IMR-90 (cell line): ENCODE data around the gene SLC6A6. TPM values are rescaled to one million over a fixed set of nuclear protein-coding genes. Genes with fewer than 3 reads are reported as not detected.
A peak's percentile ranks its signal among the peaks of the same experiment; 100 is the strongest.

Source experiments
- ATAC-seq: fragments of 200-7000 bp; cut with Tn5 transposase; 2 replicates; pipeline ENCODE4 v1.9.1; 2020; ENCODE audit warnings: low read depth, mild to moderate bottlenecking, moderate library complexity
- BruUV-seq: library from RNA; stranded (reverse); fragments of 400-500 nt; replicated peaks from 2 replicates; lab custom pipeline; 2021; lab: Mats Ljungman, UMichigan
- CTCF ChIA-PET: fragments of 300-600 bp; formaldehyde crosslinking; extraction: SDS; loops from one replicate; lab custom pipeline; 2021; ENCODE audit warnings: antibody characterized with exemption; lab: Yijun Ruan, JAX
- POLR2A ChIA-PET: fragments of 300-600 bp; sonication (Branson Sonifier 250); formaldehyde crosslinking; loops from one replicate; lab custom pipeline; 2022; ENCODE audit warnings: antibody characterized with exemption; ENCODE audit not compliant: unreplicated experiment; lab: Charles Lee
- DNase-seq: peaks from one replicate; pipeline ENCODE4 v3.0.0; 2013
- H2AFZ ChIP-seq: replicated peaks from 2 replicates; pipeline ENCODE3; 2013; ENCODE audit warnings: low read length, mild to moderate bottlenecking; ENCODE audit not compliant: poor library complexity
- H2AK5ac ChIP-seq: 2 replicates; pipeline ENCODE4 v1.6.1; 2013; ENCODE audit warnings: low read depth, low read length, inconsistent platforms
- H2AK9ac ChIP-seq: replicated peaks from 2 replicates; pipeline ENCODE3; 2013; ENCODE audit warnings: mild to moderate bottlenecking, low read depth, low read length, moderate library complexity; ENCODE audit not compliant: poor library complexity
- H2BK120ac ChIP-seq: 2 replicates; pipeline ENCODE4 v1.6.1; 2013; ENCODE audit warnings: low read depth, low read length, inconsistent platforms
- H2BK15ac ChIP-seq: 3 replicates; pipeline ENCODE4 v1.6.1; 2013; ENCODE audit warnings: low read depth, low read length, inconsistent platforms
- H2BK20ac ChIP-seq: 2 replicates; pipeline ENCODE4 v1.6.1; 2013; ENCODE audit warnings: low read depth, mild to moderate bottlenecking, inconsistent platforms, low read length, moderate library complexity
- H2BK5ac ChIP-seq: 2 replicates; pipeline ENCODE4 v1.6.1; 2013; ENCODE audit warnings: mild to moderate bottlenecking, low read depth, low read length, inconsistent platforms; ENCODE audit not compliant: poor library complexity, severe bottlenecking
- H3K14ac ChIP-seq: replicated peaks from 2 replicates; pipeline ENCODE4 v1.6.1; 2013; ENCODE audit warnings: low read depth, low read length, inconsistent platforms
- H3K18ac ChIP-seq: 2 replicates; pipeline ENCODE4 v1.6.1; 2013; ENCODE audit warnings: low read depth, low read length, control low read depth
- H3K23ac ChIP-seq: 2 replicates; pipeline ENCODE4 v1.6.1; 2013; ENCODE audit warnings: low read depth, low read length, inconsistent platforms
- H3K27ac ChIP-seq: 2 replicates; pipeline ENCODE4 v1.5.1; 2013; ENCODE audit warnings: mild to moderate bottlenecking, control low read depth, low read length; ENCODE audit not compliant: insufficient read depth
- H3K27me3 ChIP-seq: 2 replicates; pipeline ENCODE4 v1.6.1; 2013; ENCODE audit warnings: low read length; ENCODE audit not compliant: control insufficient read depth, insufficient read depth
- H3K36me3 ChIP-seq: 2 replicates; pipeline ENCODE4 v1.6.1; 2013; ENCODE audit warnings: low read length, mixed read lengths; ENCODE audit not compliant: control insufficient read depth, insufficient read depth
- H3K4ac ChIP-seq: 2 replicates; pipeline ENCODE4 v1.6.1; 2013; ENCODE audit warnings: low read depth, low read length, inconsistent platforms
- H3K4me1 ChIP-seq: 2 replicates; pipeline ENCODE4 v1.6.1; 2013; ENCODE audit warnings: low read length, mixed read lengths; ENCODE audit not compliant: control insufficient read depth, insufficient read depth
- H3K4me2 ChIP-seq: 2 replicates; pipeline ENCODE4 v1.6.1; 2013; ENCODE audit warnings: low read depth, mild to moderate bottlenecking, control low read depth, low read length, moderate library complexity
- H3K4me3 ChIP-seq: 2 replicates; pipeline ENCODE4 v1.5.1; 2013; ENCODE audit warnings: low read depth, mild to moderate bottlenecking, control low read depth, low read length, moderate library complexity; ENCODE audit not compliant: insufficient read depth
- H3K56ac ChIP-seq: 2 replicates; pipeline ENCODE4 v1.6.1; 2013; ENCODE audit warnings: low read length, inconsistent platforms; ENCODE audit not compliant: insufficient read depth; ENCODE audit errors: extremely low read depth
- H3K79me1 ChIP-seq, 2 experiments: 2 replicates each; pipeline ENCODE4 v1.6.1; 2013; ENCODE audit warnings: low read length in 2 of 2, inconsistent platforms in 1 of 2, low read depth in 1 of 2
- H3K9ac ChIP-seq: 2 replicates; pipeline ENCODE4 v1.6.1; 2013; ENCODE audit warnings: low read depth, low read length, control low read depth
- H3K9me1 ChIP-seq: 2 replicates; pipeline ENCODE4 v1.6.1; 2013; ENCODE audit warnings: low read length, inconsistent platforms; ENCODE audit not compliant: insufficient read depth
- H3K9me3 ChIP-seq: 2 replicates; pipeline ENCODE4 v1.6.1; 2013; ENCODE audit warnings: low read length; ENCODE audit not compliant: control insufficient read depth, insufficient read depth
- H4K20me1 ChIP-seq: 2 replicates; pipeline ENCODE4 v1.6.1; 2013; ENCODE audit warnings: low read length, inconsistent platforms; ENCODE audit not compliant: insufficient read depth
- H4K5ac ChIP-seq: 2 replicates; pipeline ENCODE4 v1.6.1; 2013; ENCODE audit warnings: mild to moderate bottlenecking, low read depth, low read length, control low read depth
- H4K8ac ChIP-seq, 2 experiments: 2 replicates each; pipeline ENCODE4 v1.6.1; 2013; ENCODE audit warnings: low read depth in 2 of 2, low read length in 2 of 2, control low read depth in 1 of 2, inconsistent platforms in 1 of 2
- H4K91ac ChIP-seq: 2 replicates; pipeline ENCODE4 v1.6.1; 2013; ENCODE audit warnings: low read depth, low read length, inconsistent platforms; ENCODE audit not compliant: insufficient read depth
- BHLHE40 ChIP-seq: fragments of 150-350 bp; IDR thresholded peaks from 2 replicates; pipeline ENCODE4 v1.6.1; 2016; ENCODE audit warnings: mild to moderate bottlenecking, low read depth, low read length
- CEBPB ChIP-seq: IDR thresholded peaks from 2 replicates; pipeline ENCODE4 v1.6.1; 2012; ENCODE audit warnings: low read depth, low read length, improper control_type of control experiment
- CHD1 ChIP-seq: IDR thresholded peaks from 2 replicates; pipeline ENCODE4 v1.6.1; 2012; ENCODE audit warnings: low read depth, low read length, improper control_type of control experiment
- FOS ChIP-seq: fragments of 150-350 bp; IDR thresholded peaks from 2 replicates; pipeline ENCODE4 v1.6.1; 2016; ENCODE audit warnings: low read depth, low read length
- MAFK ChIP-seq: IDR thresholded peaks from 2 replicates; pipeline ENCODE4 v1.6.1; 2012; ENCODE audit warnings: low read depth, low read length, improper control_type of control experiment
- MAZ ChIP-seq: IDR thresholded peaks from 2 replicates; pipeline ENCODE4 v1.6.1; 2012; ENCODE audit warnings: low read depth, mild to moderate bottlenecking, low read length, improper control_type of control experiment, moderate library complexity, borderline replicate concordance
- MXI1 ChIP-seq: IDR thresholded peaks from 2 replicates; pipeline ENCODE4 v1.6.1; 2012; ENCODE audit warnings: low read depth, mild to moderate bottlenecking, low read length, moderate library complexity, borderline replicate concordance
- NFE2L2 ChIP-seq: fragments of 150-350 bp; IDR thresholded peaks from 2 replicates; pipeline ENCODE4 v1.6.1; 2016; ENCODE audit warnings: low read depth, mild to moderate bottlenecking, low read length
- POLR2A ChIP-seq: IDR thresholded peaks from 2 replicates; pipeline ENCODE4 v1.6.1; 2012; ENCODE audit warnings: mild to moderate bottlenecking, low read depth, low read length
- RAD21 ChIP-seq: IDR thresholded peaks from 2 replicates; pipeline ENCODE4 v1.6.1; 2012; ENCODE audit warnings: low read length, improper control_type of control experiment
- RCOR1 ChIP-seq: IDR thresholded peaks from 2 replicates; pipeline ENCODE4 v1.6.1; 2012; ENCODE audit warnings: mild to moderate bottlenecking, low read length, improper control_type of control experiment; ENCODE audit not compliant: insufficient replicate concordance
- RFX5 ChIP-seq: IDR thresholded peaks from 2 replicates; pipeline ENCODE4 v1.8.0; 2012; ENCODE audit warnings: low read depth, mild to moderate bottlenecking, low read length, moderate library complexity
- SMC3 ChIP-seq: fragments of 150-350 bp; IDR thresholded peaks from 2 replicates; pipeline ENCODE4 v1.6.1; 2016; ENCODE audit warnings: low read depth, mild to moderate bottlenecking, antibody characterized with exemption, low read length, moderate library complexity
- WGBS, 2 experiments: methylation state at CpG; one replicate each; pipeline versions ENCODE4 v1.1.5 to v1.1.7; 2013; ENCODE audit warnings: missing lambda C conversion rate in 2 of 2; ENCODE audit not compliant: insufficient read length in 1 of 2; ENCODE audit errors: extremely low coverage in 2 of 2; 5-methylcytosine and 5-hydroxymethylcytosine counted together
- dilution Hi-C: fragments of 300-500 bp; cut with HindIII; formaldehyde crosslinking; loops from one replicate; pipeline ENCODE4 v1.14.3; 2018; ENCODE audit warnings: low sequenced_read_pairs; ENCODE audit not compliant: unreplicated experiment
- in situ Hi-C: fragments of 300-500 bp; cut with MboI; formaldehyde crosslinking; loops from 3 replicates; pipeline ENCODE4 v1.14.3; 2019; ENCODE audit warnings: low sequenced_read_pairs, inconsistent platforms, mixed read lengths
- intact Hi-C: fragments of 100-400 bp; cut with micrococcal nuclease; formaldehyde crosslinking; loops from 2 replicates; pipeline ENCODE4 v1.10.0; 2022
- polyA plus RNA-seq, 3 experiments: library from polyadenylated mRNA; depleted of rRNA; stranded (reverse); fragments of >200 nt; gene quantifications; 2 replicates each; pipeline ENCODE4 v1.2.3, GENCODE V29; 2012; ENCODE audit warnings: low replicate concordance in 1 of 3
- total RNA-seq: library from RNA; depleted of rRNA; stranded (reverse); fragments of >200 nt; gene quantifications from 2 replicates; pipeline ENCODE4 v1.2.3, GENCODE V29; 2012
- TF ChIP-seq, protein P1 (sequence below): fragments of 150-350 bp; IDR thresholded peaks from 2 replicates; pipeline ENCODE4 v1.6.1; 2016; ENCODE audit warnings: low read depth, mild to moderate bottlenecking, low read length, moderate library complexity, borderline replicate concordance
- TF ChIP-seq, protein P2 (sequence below): fragments of 150-350 bp; IDR thresholded peaks from 2 replicates; pipeline ENCODE4 v1.6.1; 2017; ENCODE audit warnings: mild to moderate bottlenecking, antibody characterized with exemption, low read length, low read depth
- TF ChIP-seq, protein P3 (sequence below): conservative IDR thresholded peaks from 2 replicates; pipeline ENCODE4 v1.5.1; 2012; ENCODE audit warnings: mild to moderate bottlenecking, low read depth, low read length, improper control_type of control experiment

SLC6A6 gene
- total and polyA plus RNA-seq, 2 of the 4 experiments (the other 2 are of a cell fraction): 29.9 to 39.4 TPM

DNA sequence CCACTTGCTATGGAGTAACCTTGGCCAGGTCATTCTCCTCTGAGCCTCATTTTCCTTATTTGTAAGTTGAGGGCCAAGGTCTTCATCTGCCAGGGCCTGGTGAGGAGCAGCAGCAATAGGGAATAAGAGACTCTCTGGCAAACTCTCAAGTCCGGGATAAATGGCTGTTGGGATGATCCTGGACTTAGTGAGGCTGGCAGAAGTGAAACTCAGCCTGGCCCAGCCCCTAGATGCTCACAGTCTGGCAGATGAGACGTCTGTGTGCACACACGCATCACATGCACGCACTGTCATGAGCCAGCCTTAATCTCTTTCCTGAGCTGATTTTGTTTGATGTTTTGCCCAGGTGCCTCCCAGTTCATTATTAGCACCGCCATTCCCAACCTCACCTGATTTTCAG is 26.8 kb downstream of the SLC6A6 start:
- no peaks in the 10 kb centered on the region for H3K9me3 ChIP-seq
- in situ Hi-C loops (no loop called here), intact Hi-C loops (no loop called here), dilution Hi-C loops (no loop called here)
- no peaks in the 10 kb centered on the region for H3K27me3 ChIP-seq
- H3K14ac ChIP-seq: no peak overlapping the region
- H3K4me3 ChIP-seq: no peak overlapping the region
- H3K9ac ChIP-seq: no peak overlapping the region
- H3K18ac ChIP-seq: no peak overlapping the region
- H3K27ac ChIP-seq: no peak overlapping the region
- H3K9me1 ChIP-seq: peaks cover 32% of the 10 kb centered on the region
- no peak overlapping the region for H2BK20ac ChIP-seq
- H3K4me1 ChIP-seq: peaks cover 41% of the 10 kb centered on the region
- no peak overlapping the region for H2BK5ac ChIP-seq
- H3K36me3 ChIP-seq: no peaks in the 10 kb centered on the region
- BruUV-seq: no TSS peak
- H3K56ac ChIP-seq: no peak overlapping the region
- no peak overlapping the region for H2AK9ac ChIP-seq
- DNase-seq (peak; percentile 43), ATAC-seq (no peak)
- TF ChIP-seq, protein P1, sequence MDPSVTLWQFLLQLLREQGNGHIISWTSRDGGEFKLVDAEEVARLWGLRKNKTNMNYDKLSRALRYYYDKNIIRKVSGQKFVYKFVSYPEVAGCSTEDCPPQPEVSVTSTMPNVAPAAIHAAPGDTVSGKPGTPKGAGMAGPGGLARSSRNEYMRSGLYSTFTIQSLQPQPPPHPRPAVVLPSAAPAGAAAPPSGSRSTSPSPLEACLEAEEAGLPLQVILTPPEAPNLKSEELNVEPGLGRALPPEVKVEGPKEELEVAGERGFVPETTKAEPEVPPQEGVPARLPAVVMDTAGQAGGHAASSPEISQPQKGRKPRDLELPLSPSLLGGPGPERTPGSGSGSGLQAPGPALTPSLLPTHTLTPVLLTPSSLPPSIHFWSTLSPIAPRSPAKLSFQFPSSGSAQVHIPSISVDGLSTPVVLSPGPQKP: no peak
- TF ChIP-seq FOS: no peak
- TF ChIP-seq MXI1: no peak
- no peak for TF ChIP-seq BHLHE40
- TF ChIP-seq MAZ: no peak
- no peak for TF ChIP-seq MAFK
- TF ChIP-seq RAD21: no peak
- TF ChIP-seq, protein P2, sequence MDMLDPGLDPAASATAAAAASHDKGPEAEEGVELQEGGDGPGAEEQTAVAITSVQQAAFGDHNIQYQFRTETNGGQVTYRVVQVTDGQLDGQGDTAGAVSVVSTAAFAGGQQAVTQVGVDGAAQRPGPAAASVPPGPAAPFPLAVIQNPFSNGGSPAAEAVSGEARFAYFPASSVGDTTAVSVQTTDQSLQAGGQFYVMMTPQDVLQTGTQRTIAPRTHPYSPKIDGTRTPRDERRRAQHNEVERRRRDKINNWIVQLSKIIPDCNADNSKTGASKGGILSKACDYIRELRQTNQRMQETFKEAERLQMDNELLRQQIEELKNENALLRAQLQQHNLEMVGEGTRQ: no peak
- TF ChIP-seq CHD1: no peak
- TF ChIP-seq RCOR1: no peak
- TF ChIP-seq, protein P3, sequence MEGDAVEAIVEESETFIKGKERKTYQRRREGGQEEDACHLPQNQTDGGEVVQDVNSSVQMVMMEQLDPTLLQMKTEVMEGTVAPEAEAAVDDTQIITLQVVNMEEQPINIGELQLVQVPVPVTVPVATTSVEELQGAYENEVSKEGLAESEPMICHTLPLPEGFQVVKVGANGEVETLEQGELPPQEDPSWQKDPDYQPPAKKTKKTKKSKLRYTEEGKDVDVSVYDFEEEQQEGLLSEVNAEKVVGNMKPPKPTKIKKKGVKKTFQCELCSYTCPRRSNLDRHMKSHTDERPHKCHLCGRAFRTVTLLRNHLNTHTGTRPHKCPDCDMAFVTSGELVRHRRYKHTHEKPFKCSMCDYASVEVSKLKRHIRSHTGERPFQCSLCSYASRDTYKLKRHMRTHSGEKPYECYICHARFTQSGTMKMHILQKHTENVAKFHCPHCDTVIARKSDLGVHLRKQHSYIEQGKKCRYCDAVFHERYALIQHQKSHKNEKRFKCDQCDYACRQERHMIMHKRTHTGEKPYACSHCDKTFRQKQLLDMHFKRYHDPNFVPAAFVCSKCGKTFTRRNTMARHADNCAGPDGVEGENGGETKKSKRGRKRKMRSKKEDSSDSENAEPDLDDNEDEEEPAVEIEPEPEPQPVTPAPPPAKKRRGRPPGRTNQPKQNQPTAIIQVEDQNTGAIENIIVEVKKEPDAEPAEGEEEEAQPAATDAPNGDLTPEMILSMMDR: no peak
- no peak for TF ChIP-seq RFX5
- TF ChIP-seq CEBPB: no peak
- TF ChIP-seq SMC3: no peak
- TF ChIP-seq NFE2L2: no peak
- no peak for TF ChIP-seq POLR2A
- ChIA-PET CTCF (no interaction called here), POLR2A (no interaction called here)
- H4K8ac ChIP-seq: no peak overlapping the region
- no peak overlapping the region for H4K91ac ChIP-seq
- WGBS, 2 experiments: 77% methylated on average over 4 of the region's 5 CpGs; no CpG with 5 or more reads in 1 of the 2 experiments
- H2AK5ac ChIP-seq: peak overlapping the region; percentile 38; the same call in 1 of the 2 replicates
- no peak overlapping the region for H2BK15ac ChIP-seq
- peaks cover 24 to 79% of the 10 kb centered on the region in 2 experiments for H3K79me1 ChIP-seq
- no peak overlapping the region for H4K5ac ChIP-seq
- no peak overlapping the region for H3K4ac ChIP-seq
- H4K20me1 ChIP-seq: peaks cover 15% of the 10 kb centered on the region
- H2AFZ ChIP-seq: no peak overlapping the region
- no peak overlapping the region for H3K4me2 ChIP-seq
- H3K23ac ChIP-seq: no peak overlapping the region
- H2BK120ac ChIP-seq: no peak overlapping the region
